ENCODE data around the gene TAF13. TPM values are rescaled to one million over a fixed set of nuclear protein-coding genes. Genes with fewer than 3 reads are reported as not detected.

The TAF13 gene
- polyA plus RNA-seq, 1 donor from 2014 or later = 60.1 TPM

GRCh38 chr1:109047339-109047738 is 28.5 kb downstream of the TAF13 start:
- H3K4me3 ChIP-seq (ENCODE audit: low read length) = no peak overlapping the region
- no peaks in the 10 kb centered on the region for H3K27me3 ChIP-seq (ENCODE audit: insufficient read depth, low read depth, low read length)
- no peaks in the 10 kb centered on the region for H3K79me2 ChIP-seq (replicated peaks; ENCODE audit: insufficient read depth, low read length)
- no peaks in the 10 kb centered on the region for H4K20me1 ChIP-seq (ENCODE audit: insufficient read depth)
- H3F3A ChIP-seq (ENCODE audit: insufficient read depth, low read length, poor library complexity, severe bottlenecking) = no peaks in the 10 kb centered on the region
- no peak overlapping the region for H3K27ac ChIP-seq (ENCODE audit: low read length)
- no peak overlapping the region for H2AFZ ChIP-seq (ENCODE audit: low read depth, low read length)
- H3K36me3 ChIP-seq (ENCODE audit: insufficient read depth, low read length) = no peaks in the 10 kb centered on the region
- H3K4me2 ChIP-seq (ENCODE audit: low read length) = no peak overlapping the region
- no peak overlapping the region for H3K9ac ChIP-seq (ENCODE audit: low read length)
- H3K9me3 ChIP-seq (ENCODE audit: low read length) = no peaks in the 10 kb centered on the region
- no peaks in the 10 kb centered on the region for H3K9me2 ChIP-seq (ENCODE audit: insufficient read depth, low read length)
- TF ChIP-seq EZH2 (IDR thresholded peaks at IDR 0.05; ENCODE audit: borderline replicate concordance, insufficient read depth, low read length, poor library complexity, severe bottlenecking) (no peak), MXI1 (conservative IDR thresholded peaks at IDR 0.05; ENCODE audit: poor library complexity, severe bottlenecking) (no peak), CTCF (IDR thresholded peaks at IDR 0.05; ENCODE audit: poor library complexity, severe bottlenecking) (no peak), TAF1 (IDR thresholded peaks at IDR 0.05; ENCODE audit: low read depth) (no peak), POLR2AphosphoS5 (IDR thresholded peaks at IDR 0.05) (no peak), SMC3 (conservative IDR thresholded peaks at IDR 0.05; ENCODE audit: poor library complexity) (no peak)

- Histone ChIP-seq H3K27ac (ENCODE audit: low read length) (no peak overlapping the region), H3K9me3 (ENCODE audit: low read length) (no peaks in the 10 kb centered on the region), H3K9ac (ENCODE audit: low read length) (no peak overlapping the region), H3K4me2 (ENCODE audit: low read length) (no peak overlapping the region), H3K79me2 (replicated peaks; ENCODE audit: insufficient read depth, low read length) (no peaks in the 10 kb centered on the region), H3K36me3 (ENCODE audit: insufficient read depth, low read length) (no peaks in the 10 kb centered on the region), H3F3A (ENCODE audit: insufficient read depth, low read length, poor library complexity, severe bottlenecking) (no peaks in the 10 kb centered on the region), H3K27me3 (ENCODE audit: insufficient read depth, low read depth, low read length) (no peaks in the 10 kb centered on the region), H4K20me1 (ENCODE audit: insufficient read depth) (no peaks in the 10 kb centered on the region), H3K9me2 (ENCODE audit: insufficient read depth, low read length) (no peaks in the 10 kb centered on the region), H3K4me3 (ENCODE audit: low read length) (no peak overlapping the region), H2AFZ (ENCODE audit: low read depth, low read length) (no peak overlapping the region)
- TF ChIP-seq POLR2AphosphoS5 (IDR thresholded peaks at IDR 0.05) (no peak), TAF1 (IDR thresholded peaks at IDR 0.05; ENCODE audit: low read depth) (no peak), EZH2 (IDR thresholded peaks at IDR 0.05; ENCODE audit: borderline replicate concordance, insufficient read depth, low read length, poor library complexity, severe bottlenecking) (no peak), CTCF (IDR thresholded peaks at IDR 0.05; ENCODE audit: poor library complexity, severe bottlenecking) (no peak), EP300 (conservative IDR thresholded peaks at IDR 0.05; ENCODE audit: poor library complexity, severe bottlenecking) (no peak), RAD21 (conservative IDR thresholded peaks at IDR 0.05) (no peak), SMC3 (conservative IDR thresholded peaks at IDR 0.05; ENCODE audit: poor library complexity) (no peak), MXI1 (conservative IDR thresholded peaks at IDR 0.05; ENCODE audit: poor library complexity, severe bottlenecking) (no peak), REST (IDR thresholded peaks at IDR 0.05; ENCODE audit: borderline replicate concordance) (no peak)
Observed at GRCh38 chr1:109046671-109047070, 29.1 kb downstream of the TAF13 start.

All from neural cell (in vitro differentiated cells).